Measurements from ENCODE around the gene ZNF780B. TPM values are rescaled to one million over a fixed set of nuclear protein-coding genes. Genes with fewer than 3 reads are reported as not detected.

The ZNF780B gene
- total RNA-seq, 1 experiment from 2014 or later, result 31.9 TPM

GRCh38 chr19:40070058-40070457, 14.0 kb upstream of the ZNF780B start:
- H3K9me3 Mint-ChIP-seq, result peaks cover 52% of the 10 kb centered on the region in 2 experiments
- no peak overlapping the region for H2BK5ac ChIP-seq (ENCODE audit: insufficient read length, low read length)

More at GRCh38 chr19:40070058-40070457, 14.0 kb upstream of the ZNF780B start:
- Histone ChIP-seq H3K18ac (ENCODE audit: insufficient read length, low read depth, low read length) (no peak overlapping the region), H2BK20ac (ENCODE audit: low read depth, low read length, poor library complexity, severe bottlenecking) (no peak overlapping the region), H3K4me2 (ENCODE audit: insufficient read depth, insufficient read length, low read length) (no peak overlapping the region), H2BK12ac (ENCODE audit: insufficient read length, low read depth, low read length) (no peak overlapping the region), H4K91ac (ENCODE audit: insufficient read length, low read depth, low read length) (no peak overlapping the region), H2AK5ac (ENCODE audit: insufficient read length, low read length) (no peak overlapping the region), H3K23me2 (ENCODE audit: insufficient read length, low read depth, low read length, poor library complexity, severe bottlenecking) (no peaks in the 10 kb centered on the region), H3K79me2 (ENCODE audit: insufficient read depth, low read length) (no peaks in the 10 kb centered on the region), H3K9ac (ENCODE audit: extremely low read depth, insufficient read length, low read length) (no peak overlapping the region), H2BK120ac (ENCODE audit: low read depth, low read length, poor library complexity, severe bottlenecking) (no peak overlapping the region), H2BK15ac (ENCODE audit: low read depth, low read length) (no peak overlapping the region), H3K4ac (ENCODE audit: low read depth, low read length) (no peak overlapping the region), H3K4me1 (ENCODE audit: insufficient read depth, low read length) (no peaks in the 10 kb centered on the region), H4K20me1 (ENCODE audit: control insufficient read depth, insufficient read depth, insufficient read length) (no peaks in the 10 kb centered on the region), H4K8ac (replicated peaks; ENCODE audit: insufficient read length, low read depth, low read length) (no peak overlapping the region), H3K9me3 (ENCODE audit: control insufficient read depth, low read depth, low read length) (peaks cover 13% of the 10 kb centered on the region), H3K27me3 (ENCODE audit: insufficient read depth, low read length) (no peaks in the 10 kb centered on the region), H3T11ph (ENCODE audit: low read length) (no peak overlapping the region), H2AFZ (ENCODE audit: low read length) (no peak overlapping the region), H4K5ac (ENCODE audit: insufficient read length, low read depth, low read length) (no peak overlapping the region), H3K56ac (ENCODE audit: insufficient read length, low read depth, low read length) (no peak overlapping the region), H3K27ac (ENCODE audit: insufficient read length, low read depth, low read length) (no peak overlapping the region), H3K14ac (ENCODE audit: insufficient read depth, low read length) (no peak overlapping the region), H3K79me1 (ENCODE audit: insufficient read depth, low read depth, low read length, poor library complexity, severe bottlenecking) (no peaks in the 10 kb centered on the region), H3K23ac (ENCODE audit: insufficient read length, low read depth, low read length) (no peak overlapping the region)
- no CpG with 5 or more reads among the region's 1 CpG for WGBS (ENCODE audit: extremely low coverage, insufficient read length, low lambda C conversion rate)
- no peaks in the 10 kb centered on the region; the same call in 1 of the 2 replicates for H3K27me3 Mint-ChIP-seq (ENCODE audit: low read depth)
- H3K4me3 Mint-ChIP-seq, result no peak overlapping the region
- no peak for DNase-seq
- no peak overlapping the region for H3K27ac Mint-ChIP-seq
- H3K4me1 Mint-ChIP-seq, result no peaks in the 10 kb centered on the region
- peaks cover 32 to 58% (median 51%) of the 10 kb centered on the region in 3 experiments for H3K36me3 Mint-ChIP-seq (ENCODE audit: insufficient read depth in 1 of 3, low read depth in 3 of 3)
- no peak for TF ChIP-seq CTCF (conservative IDR thresholded peaks at IDR 0.05)
